Astrocyte (in vitro differentiated cells and primary cell): Measurements from ENCODE around the gene PELI2.

ENCODE experiments used
- EZH2 ChIP-seq: IDR thresholded peaks from 2 replicates; pipeline ENCODE4 v1.6.1; 2012; ENCODE audit warnings: mild to moderate bottlenecking, low read length, inconsistent platforms; ENCODE audit not compliant: insufficient read depth
- TF ChIP-seq, protein P1 (sequence below): IDR thresholded peaks from 2 replicates; pipeline ENCODE4 v1.5.1; 2011; ENCODE audit warnings: low read depth, mild to moderate bottlenecking, inconsistent platforms, low read length, moderate library complexity; ENCODE audit not compliant: insufficient read depth

- TF ChIP-seq, protein P1, sequence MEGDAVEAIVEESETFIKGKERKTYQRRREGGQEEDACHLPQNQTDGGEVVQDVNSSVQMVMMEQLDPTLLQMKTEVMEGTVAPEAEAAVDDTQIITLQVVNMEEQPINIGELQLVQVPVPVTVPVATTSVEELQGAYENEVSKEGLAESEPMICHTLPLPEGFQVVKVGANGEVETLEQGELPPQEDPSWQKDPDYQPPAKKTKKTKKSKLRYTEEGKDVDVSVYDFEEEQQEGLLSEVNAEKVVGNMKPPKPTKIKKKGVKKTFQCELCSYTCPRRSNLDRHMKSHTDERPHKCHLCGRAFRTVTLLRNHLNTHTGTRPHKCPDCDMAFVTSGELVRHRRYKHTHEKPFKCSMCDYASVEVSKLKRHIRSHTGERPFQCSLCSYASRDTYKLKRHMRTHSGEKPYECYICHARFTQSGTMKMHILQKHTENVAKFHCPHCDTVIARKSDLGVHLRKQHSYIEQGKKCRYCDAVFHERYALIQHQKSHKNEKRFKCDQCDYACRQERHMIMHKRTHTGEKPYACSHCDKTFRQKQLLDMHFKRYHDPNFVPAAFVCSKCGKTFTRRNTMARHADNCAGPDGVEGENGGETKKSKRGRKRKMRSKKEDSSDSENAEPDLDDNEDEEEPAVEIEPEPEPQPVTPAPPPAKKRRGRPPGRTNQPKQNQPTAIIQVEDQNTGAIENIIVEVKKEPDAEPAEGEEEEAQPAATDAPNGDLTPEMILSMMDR, result no peak
- TF ChIP-seq EZH2, result no peak
Measured at GRCh38 chr14:56125772-56126636, 7.8 kb downstream of the PELI2 start.
